H1 (cell line): ENCODE results near the gene NRP2. TPM values are rescaled to one million over a fixed set of nuclear protein-coding genes. Genes with fewer than 3 reads are reported as not detected.

Experiments
- CTCF ChIA-PET: fragments of 300-600 bp; sonication (Branson Sonifier 250); formaldehyde crosslinking; loops from one replicate; lab custom pipeline; 2021; ENCODE audit not compliant: partially characterized antibody; lab: Charles Lee
- POLR2A ChIA-PET: fragments of 300-600 bp; sonication (Branson Sonifier 250); formaldehyde crosslinking; loops from one replicate; lab custom pipeline; 2021; ENCODE audit warnings: inconsistent platforms; ENCODE audit not compliant: partially characterized antibody; lab: Charles Lee
- DNase-seq, 2 experiments: peaks; one replicate each; pipeline versions ENCODE4 v3.0.0 to v3.0.0-alpha.2; 2010 to 2022; ENCODE audit warnings: low spot score in 2 of 2, low read depth in 1 of 2, mixed read lengths in 1 of 2
- FAIRE-seq: peaks from 2 replicates; lab custom pipeline; 2011; peaks lifted over from hg19 to GRCh38; lab: Jason Lieb, UNC
- H2AFZ ChIP-seq: 2 replicates; pipeline ENCODE4 v1.8.1; 2012; ENCODE audit warnings: low read length, inconsistent platforms
- H2AK5ac ChIP-seq: 2 replicates; pipeline ENCODE4 v1.6.1; 2013; ENCODE audit warnings: low read depth, low read length
- H2BK120ac ChIP-seq: replicated peaks from 2 replicates; pipeline ENCODE3; 2013; ENCODE audit warnings: low read depth, low read length, inconsistent platforms
- H2BK12ac ChIP-seq: 2 replicates; pipeline ENCODE4 v1.6.1; 2013; ENCODE audit warnings: low read depth, low read length
- H2BK15ac ChIP-seq: 2 replicates; pipeline ENCODE4 v1.6.1; 2013; ENCODE audit warnings: low read length
- H2BK20ac ChIP-seq: 2 replicates; pipeline ENCODE4 v1.6.1; 2013; ENCODE audit warnings: low read length
- H2BK5ac ChIP-seq: 2 replicates; pipeline ENCODE4 v1.6.1; 2013; ENCODE audit warnings: low read depth, low read length
- H3K14ac ChIP-seq: 2 replicates; pipeline ENCODE4 v1.6.1; 2013; ENCODE audit warnings: inconsistent platforms; ENCODE audit not compliant: insufficient read length
- H3K18ac ChIP-seq: 2 replicates; pipeline ENCODE4 v1.6.1; 2013; ENCODE audit warnings: low read length; ENCODE audit errors: extremely low read depth
- H3K23ac ChIP-seq: 2 replicates; pipeline ENCODE4 v1.6.1; 2013; ENCODE audit warnings: inconsistent platforms; ENCODE audit not compliant: insufficient read length
- H3K23me2 ChIP-seq: 2 replicates; pipeline ENCODE4 v1.6.1; 2013; ENCODE audit warnings: low read depth, low read length
- H3K27ac ChIP-seq: 2 replicates; pipeline ENCODE4 v1.6.1; 2011; ENCODE audit warnings: low read depth, low read length, inconsistent platforms
- H3K27me3 ChIP-seq, 4 experiments: replicated peaks in 1 of 4; 1 replicate in 1 of 4; 2 replicates in 3 of 4; pipeline versions ENCODE4 v1.6.1 to v1.8.1; 2011 to 2013; ENCODE audit warnings: low read length in 3 of 4, mild to moderate bottlenecking in 3 of 4, inconsistent platforms in 2 of 4, mixed read lengths in 2 of 4, moderate library complexity in 1 of 4; ENCODE audit not compliant: control insufficient read depth in 3 of 4, insufficient read depth in 3 of 4; ENCODE audit errors: extremely low read depth in 1 of 4
- H3K36me3 ChIP-seq, 4 experiments: 2 replicates each; pipeline versions ENCODE4 v1.6.1 to v1.8.1; 2011 to 2013; ENCODE audit warnings: mild to moderate bottlenecking in 4 of 4, low read length in 3 of 4, moderate library complexity in 2 of 4, control low read depth in 1 of 4, inconsistent platforms in 1 of 4; ENCODE audit not compliant: insufficient read depth in 4 of 4, control insufficient read depth in 2 of 4
- H3K4ac ChIP-seq: replicated peaks from 2 replicates; pipeline ENCODE3; 2013; ENCODE audit warnings: low read length, low read depth, mixed read lengths, inconsistent platforms; ENCODE audit not compliant: insufficient read length
- H3K4me1 ChIP-seq, 4 experiments: replicated peaks in 1 of 4; 1 replicate in 1 of 4; 2 replicates in 3 of 4; pipeline versions ENCODE4 v1.6.1 to v1.8.1; 2011 to 2013; ENCODE audit warnings: low read length in 3 of 4, inconsistent platforms in 2 of 4, mixed read lengths in 1 of 4; ENCODE audit not compliant: insufficient read depth in 4 of 4, control insufficient read depth in 3 of 4
- H3K4me2 ChIP-seq, 2 experiments: 2 replicates each; pipeline versions ENCODE4 v1.6.1 to v1.8.1; 2011 to 2013; ENCODE audit warnings: low read depth in 2 of 2, low read length in 2 of 2, control low read depth in 1 of 2, inconsistent platforms in 1 of 2, mild to moderate bottlenecking in 1 of 2; ENCODE audit not compliant: insufficient read depth in 1 of 2
- H3K4me3 ChIP-seq, 4 experiments: fragments of 200-600, 300-600 bp in 1 of 4; sonication (generic), shearing (Covaris generic), sonication (Bioruptor Twin) in 1 of 4; 2 replicates each; pipeline versions ENCODE4 v1.5.1 to v1.8.1; 2011 to 2016; ENCODE audit warnings: low read length in 4 of 4, low read depth in 3 of 4, control low read depth in 2 of 4, inconsistent platforms in 2 of 4, mild to moderate bottlenecking in 2 of 4, mixed read lengths in 1 of 4, moderate library complexity in 1 of 4; ENCODE audit not compliant: insufficient read depth in 2 of 4; ENCODE audit errors: extremely low read depth in 1 of 4
- H3K56ac ChIP-seq: replicated peaks from 2 replicates; pipeline ENCODE3; 2013; ENCODE audit warnings: low read depth, mild to moderate bottlenecking, mixed read lengths, low read length, inconsistent platforms; ENCODE audit not compliant: insufficient read length
- H3K79me1 ChIP-seq: 2 replicates; pipeline ENCODE4 v1.6.1; 2013; ENCODE audit warnings: low read depth, low read length, control low read depth
- H3K79me2 ChIP-seq, 2 experiments: 2 replicates each; pipeline versions ENCODE4 v1.6.1 to v1.8.1; 2012 to 2013; ENCODE audit warnings: low read length in 2 of 2, mild to moderate bottlenecking in 2 of 2, inconsistent platforms in 1 of 2; ENCODE audit not compliant: insufficient read depth in 2 of 2, control insufficient read depth in 1 of 2
- H3K9ac ChIP-seq, 4 experiments: replicated peaks in 1 of 4; 1 replicate in 1 of 4; 2 replicates in 3 of 4; pipeline versions ENCODE4 v1.6.1 to v1.8.1; 2011 to 2013; ENCODE audit warnings: low read depth in 3 of 4, low read length in 3 of 4, control low read depth in 2 of 4, mild to moderate bottlenecking in 2 of 4, moderate library complexity in 2 of 4, inconsistent platforms in 1 of 4; ENCODE audit errors: extremely low read depth in 1 of 4
- H3K9me3 ChIP-seq, 2 experiments: 2 replicates each; pipeline versions ENCODE4 v1.6.1 to v1.8.1; 2012 to 2013; ENCODE audit warnings: mild to moderate bottlenecking in 2 of 2, moderate library complexity in 2 of 2, control low read depth in 1 of 2, inconsistent platforms in 1 of 2, low read depth in 1 of 2, low read length in 1 of 2, mixed read lengths in 1 of 2; ENCODE audit not compliant: insufficient read depth in 2 of 2
- H4K20me1 ChIP-seq, 2 experiments: replicated peaks in 1 of 2; 2 replicates each; pipeline versions ENCODE3 to v1.8.1; 2011 to 2013; ENCODE audit warnings: inconsistent platforms in 2 of 2, low read length in 2 of 2, mild to moderate bottlenecking in 1 of 2; ENCODE audit not compliant: insufficient read depth in 2 of 2, control insufficient read depth in 1 of 2
- H4K5ac ChIP-seq: 2 replicates; pipeline ENCODE4 v1.6.1; 2013; ENCODE audit warnings: low read length, low read depth, mixed read lengths, inconsistent platforms; ENCODE audit not compliant: insufficient read length
- H4K8ac ChIP-seq: 2 replicates; pipeline ENCODE4 v1.8.0; 2013; ENCODE audit warnings: mild to moderate bottlenecking, moderate library complexity, low read length, inconsistent platforms; ENCODE audit not compliant: insufficient read depth; ENCODE audit errors: extremely low read depth
- H4K91ac ChIP-seq: replicated peaks from 2 replicates; pipeline ENCODE3; 2013; ENCODE audit warnings: low read length, mixed read lengths, inconsistent platforms; ENCODE audit not compliant: insufficient read length
- HDAC2 ChIP-seq, 2 experiments: fragments of 300-600 bp in 1 of 2; sonication (generic) in 1 of 2; IDR thresholded peaks; 2 replicates each; pipeline ENCODE4 v1.6.1; 2011 to 2012; ENCODE audit warnings: low read depth in 2 of 2, low read length in 2 of 2, mild to moderate bottlenecking in 2 of 2, moderate library complexity in 2 of 2, borderline replicate concordance in 1 of 2, inconsistent platforms in 1 of 2
- WGBS, 2 experiments: shearing (Covaris generic) in 1 of 2; methylation state at CpG; one replicate each; pipeline versions ENCODE4 v1.1.6 to v1.1.7; 2013 to 2015; ENCODE audit warnings: low lambda C conversion rate in 2 of 2, mixed read lengths in 2 of 2, inconsistent platforms in 1 of 2, low coverage in 1 of 2, missing lambda C conversion rate in 1 of 2; ENCODE audit not compliant: insufficient replicate concordance in 2 of 2, insufficient coverage in 1 of 2, insufficient read length in 1 of 2; ENCODE audit errors: extremely low coverage in 1 of 2, missing lambda C conversion rate in 1 of 2; 5-methylcytosine and 5-hydroxymethylcytosine counted together
- polyA plus RNA-seq, 7 experiments: library from polyadenylated mRNA; depleted of rRNA in 3 of 7; stranded (reverse) in 5 of 7; unstranded in 2 of 7; fragments of >200 nt in 5 of 7; fragments of 200-250 nt in 2 of 7; gene quantifications; 1 replicate in 5 of 7; 2 replicates in 1 of 7; 4 replicates in 1 of 7; pipeline versions ENCODE4 v1.2.1 to v1.2.3, GENCODE V29; 2011 to 2013; ENCODE audit warnings: missing spikeins in 2 of 7, mixed read lengths in 2 of 7
- total RNA-seq: library from RNA; stranded (reverse); fragmentation: NEBNext Ultra II Directional; extraction: Animal tissue kit (Norgen Biotek cat#: 25700); gene quantifications from 2 replicates; pipeline ENCODE4 v1.2.1, GENCODE V29; 2021
- TF ChIP-seq, protein P1 (sequence below): IDR thresholded peaks from 2 replicates; pipeline ENCODE4 v1.6.1; 2012; ENCODE audit warnings: inconsistent platforms
- TF ChIP-seq, protein P2 (sequence below): IDR thresholded peaks from 2 replicates; pipeline ENCODE4 v1.6.1; 2011; ENCODE audit warnings: low read length, improper control_type of control experiment

Gene NRP2
- total and polyA plus RNA-seq, 2 of the 8 experiments (the other 6 are each of a cell fraction or from before 2014, with no cell fraction given): 32.0 to 37.8 TPM

DNA sequence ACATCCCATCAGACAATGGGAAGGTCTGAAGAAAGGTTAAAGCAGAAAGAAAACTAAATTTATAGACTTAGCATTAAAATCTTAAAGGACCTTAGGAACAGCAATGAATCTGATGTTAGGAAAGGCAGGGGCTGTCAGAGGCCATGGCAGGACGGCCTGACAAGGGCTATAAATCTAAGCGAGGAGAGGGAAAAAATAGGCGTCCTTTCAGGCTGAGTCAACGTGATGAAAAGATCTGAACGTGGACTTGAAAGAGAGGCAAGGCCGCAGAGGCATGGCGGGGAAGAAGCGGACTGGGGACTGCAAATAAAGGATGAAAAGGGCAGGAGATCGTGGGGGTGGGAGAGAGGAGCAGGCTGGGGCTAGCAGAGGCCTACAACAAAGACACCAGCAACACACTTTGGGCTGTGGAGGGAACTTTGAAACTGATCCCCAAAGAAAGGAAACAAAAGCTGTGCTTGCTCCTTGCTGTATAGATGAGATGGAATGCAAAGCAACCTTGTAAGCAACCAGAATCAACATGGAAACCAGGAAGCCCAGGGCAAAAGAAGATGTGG is 145.6 kb downstream of the NRP2 start:
- Histone ChIP-seq H4K5ac (no peak overlapping the region), H2BK5ac (no peak overlapping the region), H3K27ac (no peak overlapping the region), H3K4me2 (no peak overlapping the region), H3K4me1 (peaks cover 0 to 5% (median 1%) of the 10 kb centered on the region in 4 experiments; a peak in 2 of 7 replicates), H3K23ac (no peak overlapping the region), H2AK5ac (no peak overlapping the region), H3K27me3 (no peaks in the 10 kb centered on the region), H2BK20ac (no peak overlapping the region), H3K79me1 (no peaks in the 10 kb centered on the region), H4K91ac (no peak overlapping the region), H3K14ac (no peak overlapping the region), H3K23me2 (no peaks in the 10 kb centered on the region), H3K36me3 (no peaks in the 10 kb centered on the region; a peak in 1 of 8 replicates), H3K9ac (no peak overlapping the region), H4K8ac (no peak overlapping the region), H3K4ac (no peak overlapping the region), H3K79me2 (no peaks in the 10 kb centered on the region), H2BK120ac (no peak overlapping the region), H4K20me1 (no peaks in the 10 kb centered on the region), H2BK15ac (no peak overlapping the region; the same call in 1 of the 2 replicates), H3K18ac (no peak overlapping the region), H2BK12ac (no peak overlapping the region), H3K56ac (no peak overlapping the region), H3K9me3 (no peaks in the 10 kb centered on the region), H2AFZ (peak overlapping the region; percentile 98), H3K4me3 (no peak overlapping the region)
- FAIRE-seq: peak; percentile 70
- ChIA-PET POLR2A (no interaction called here), CTCF (interaction anchor here (1.2 to 5.0 kb wide), 4 partner anchors 14 to 57 kb away, joined by 3 to 38 read pairs (median 4); no protein-coding TSS in a partner anchor)
- no peak for DNase-seq
- WGBS, 2 experiments: 90% methylated on average over 9 of the region's 9 CpGs; no CpG with 5 or more reads in 1 of the 2 experiments
- TF ChIP-seq, protein P1, sequence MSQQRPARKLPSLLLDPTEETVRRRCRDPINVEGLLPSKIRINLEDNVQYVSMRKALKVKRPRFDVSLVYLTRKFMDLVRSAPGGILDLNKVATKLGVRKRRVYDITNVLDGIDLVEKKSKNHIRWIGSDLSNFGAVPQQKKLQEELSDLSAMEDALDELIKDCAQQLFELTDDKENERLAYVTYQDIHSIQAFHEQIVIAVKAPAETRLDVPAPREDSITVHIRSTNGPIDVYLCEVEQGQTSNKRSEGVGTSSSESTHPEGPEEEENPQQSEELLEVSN: no peak
- TF ChIP-seq, protein P2, sequence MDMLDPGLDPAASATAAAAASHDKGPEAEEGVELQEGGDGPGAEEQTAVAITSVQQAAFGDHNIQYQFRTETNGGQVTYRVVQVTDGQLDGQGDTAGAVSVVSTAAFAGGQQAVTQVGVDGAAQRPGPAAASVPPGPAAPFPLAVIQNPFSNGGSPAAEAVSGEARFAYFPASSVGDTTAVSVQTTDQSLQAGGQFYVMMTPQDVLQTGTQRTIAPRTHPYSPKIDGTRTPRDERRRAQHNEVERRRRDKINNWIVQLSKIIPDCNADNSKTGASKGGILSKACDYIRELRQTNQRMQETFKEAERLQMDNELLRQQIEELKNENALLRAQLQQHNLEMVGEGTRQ: no peak
- no peak for TF ChIP-seq HDAC2 (IDR thresholded peaks at IDR 0.05; ENCODE audit: borderline replicate concordance in 1 of 2, low read depth in 2 of 2, low read length in 2 of 2)
